ENCODE data around the gene ATP11A. TPM values are rescaled to one million over a fixed set of nuclear protein-coding genes. Genes with fewer than 3 reads are reported as not detected.
"Not testable (repeated sequence)": the region's sequence is repeated elsewhere in the genome, so short reads cannot be mapped to it uniquely, and the experiment has no call there.

ATP11A gene
- total RNA-seq, 2 experiments from 2014 or later, result 24.7 to 25.6 TPM

DNA sequence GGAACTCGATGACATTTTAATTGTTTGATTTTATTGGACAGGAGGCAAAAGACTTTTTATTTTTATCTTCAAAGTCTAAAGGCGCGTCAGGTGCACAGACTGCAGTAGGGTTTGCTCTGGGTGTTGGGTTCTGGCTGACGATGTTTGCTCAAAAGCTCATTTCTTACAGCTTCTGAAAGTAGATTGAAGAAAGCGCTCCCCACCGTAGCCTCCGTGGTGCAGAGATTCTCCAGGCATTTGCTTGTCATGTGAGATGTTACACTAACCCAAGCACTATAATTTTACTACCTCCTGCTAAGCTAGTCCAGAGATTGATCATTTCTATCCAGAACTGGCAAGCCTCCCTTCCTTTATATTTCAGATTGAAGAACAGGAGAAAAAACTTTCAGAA, 14.5 kb upstream of the ATP11A start:
- CTCF ChIA-PET, result no interaction called here
- no peaks in the 10 kb centered on the region for H3K9me3 Mint-ChIP-seq
- H3K27me3 Mint-ChIP-seq (ENCODE audit: low read depth), result no peaks in the 10 kb centered on the region
- intact Hi-C loops (cut with micrococcal nuclease), result no loop called here
- no peak for DNase-seq
- no peaks in the 10 kb centered on the region for H3K36me3 Mint-ChIP-seq (ENCODE audit: low read depth)
- H3K4me3 Mint-ChIP-seq, result no peak overlapping the region
- H3K27ac Mint-ChIP-seq, result no peak overlapping the region
- peaks cover 25% of the 10 kb centered on the region for H3K4me1 Mint-ChIP-seq (ENCODE audit: low read depth)

DNA sequence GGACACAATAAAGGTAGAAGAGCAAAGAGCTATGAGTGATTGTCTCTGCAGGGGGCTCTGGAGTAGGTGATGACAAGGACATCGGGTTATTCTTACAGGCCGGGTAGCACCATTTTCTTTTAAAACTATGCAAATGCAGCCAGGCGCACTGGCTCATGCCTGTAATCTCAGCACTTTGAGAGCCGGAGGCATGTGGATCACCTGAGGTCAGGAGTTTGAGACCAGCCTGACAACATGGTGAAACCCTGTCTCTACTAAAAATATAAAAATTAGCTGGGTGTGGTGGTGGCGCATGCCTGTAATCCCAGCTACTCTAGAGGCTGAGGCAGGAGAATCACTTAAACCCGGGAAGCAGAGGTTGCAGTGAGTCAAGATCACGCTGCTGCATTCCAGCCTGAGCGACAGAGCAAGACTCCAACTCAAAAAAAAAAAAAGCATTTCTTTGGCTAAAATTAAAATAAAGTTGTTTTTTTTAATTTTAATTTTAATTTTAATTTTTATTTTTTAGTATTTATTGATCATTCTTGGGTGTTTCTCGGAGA, 12.3 kb upstream of the ATP11A start:
- H3K36me3 Mint-ChIP-seq (ENCODE audit: low read depth); DNase-seq; intact Hi-C loops (cut with micrococcal nuclease); H3K27ac Mint-ChIP-seq; H3K4me3 Mint-ChIP-seq; H3K9me3 Mint-ChIP-seq; H3K27me3 Mint-ChIP-seq (ENCODE audit: low read depth); CTCF ChIA-PET: not testable (repeated sequence)
- H3K4me1 Mint-ChIP-seq (ENCODE audit: low read depth), result peaks cover 25% of the 10 kb centered on the region

DNA sequence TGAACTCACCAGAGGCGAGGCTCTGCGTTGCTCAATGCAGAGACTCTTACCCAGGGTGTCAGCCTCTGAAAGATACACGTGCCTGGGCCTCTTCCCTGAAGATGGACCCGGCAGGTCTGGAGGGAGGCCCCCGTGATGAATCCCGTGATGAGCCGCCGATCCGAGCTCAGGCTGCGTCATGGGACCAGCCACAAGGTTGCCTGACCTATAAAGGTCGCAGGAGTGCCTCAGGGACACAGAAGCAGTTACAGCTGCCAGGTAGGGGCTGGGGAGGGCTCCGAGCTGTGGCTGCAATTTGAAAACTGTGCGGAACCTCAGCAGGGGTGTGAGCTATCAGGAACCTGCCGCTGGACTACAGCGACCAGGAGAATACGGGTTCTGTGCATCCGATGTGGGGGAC, 10.5 kb upstream of the ATP11A start:
- peaks cover 11% of the 10 kb centered on the region for H3K4me1 Mint-ChIP-seq (ENCODE audit: low read depth)
- DNase-seq, result no peak
- no peaks in the 10 kb centered on the region for H3K9me3 Mint-ChIP-seq
- H3K27ac Mint-ChIP-seq, result no peak overlapping the region
- H3K36me3 Mint-ChIP-seq (ENCODE audit: low read depth), result no peaks in the 10 kb centered on the region
- H3K4me3 Mint-ChIP-seq, result no peak overlapping the region
- intact Hi-C loops (cut with micrococcal nuclease), result no loop called here
- H3K27me3 Mint-ChIP-seq (ENCODE audit: low read depth), result no peaks in the 10 kb centered on the region
- CTCF ChIA-PET, result no interaction called here

DNA sequence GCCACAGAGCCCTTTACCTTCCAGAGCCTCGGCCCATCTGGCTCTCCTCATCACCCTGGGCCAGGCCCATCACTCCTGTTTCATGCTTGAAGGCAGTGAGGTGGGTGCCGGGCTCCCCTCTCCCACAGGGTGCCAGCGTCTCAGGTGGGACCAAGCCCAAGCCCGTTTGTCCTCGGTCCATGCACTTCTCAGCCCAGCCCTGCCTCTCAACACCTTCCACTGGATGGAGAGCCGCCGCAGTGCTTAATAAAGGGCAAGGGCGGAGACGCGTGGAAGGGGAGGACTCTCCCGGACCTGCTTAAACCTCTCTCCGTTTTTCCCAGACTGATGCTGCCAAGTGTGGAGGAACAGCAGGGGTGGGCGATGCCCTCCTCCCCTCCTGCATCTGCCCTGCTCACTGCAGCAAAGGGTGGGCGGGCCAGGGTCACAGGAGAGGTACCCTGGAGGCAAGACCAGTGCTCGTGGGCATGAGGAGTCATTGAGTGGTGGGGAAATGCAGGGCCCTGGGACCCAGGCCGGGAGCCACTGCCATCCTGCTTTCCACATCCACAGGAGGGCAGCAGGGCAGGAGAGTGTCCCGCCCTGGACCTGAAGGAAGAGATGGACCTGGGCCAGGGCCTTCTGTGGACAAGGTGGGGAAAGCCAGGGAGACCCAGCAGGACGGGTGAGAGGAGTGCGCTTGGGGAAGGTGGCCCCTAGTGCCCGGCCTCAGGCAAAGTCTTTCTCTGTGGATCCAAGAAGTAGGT, 9.7 kb upstream of the ATP11A start:
- no peak for DNase-seq
- Mint-ChIP-seq H3K27ac (no peak overlapping the region), H3K9me3 (no peaks in the 10 kb centered on the region), H3K4me3 (no peak overlapping the region), H3K4me1 (ENCODE audit: low read depth) (peaks cover 3% of the 10 kb centered on the region), H3K27me3 (ENCODE audit: low read depth) (no peaks in the 10 kb centered on the region), H3K36me3 (ENCODE audit: low read depth) (no peaks in the 10 kb centered on the region)
- CTCF ChIA-PET, result no interaction called here
- intact Hi-C loops (cut with micrococcal nuclease), result no loop called here

DNA sequence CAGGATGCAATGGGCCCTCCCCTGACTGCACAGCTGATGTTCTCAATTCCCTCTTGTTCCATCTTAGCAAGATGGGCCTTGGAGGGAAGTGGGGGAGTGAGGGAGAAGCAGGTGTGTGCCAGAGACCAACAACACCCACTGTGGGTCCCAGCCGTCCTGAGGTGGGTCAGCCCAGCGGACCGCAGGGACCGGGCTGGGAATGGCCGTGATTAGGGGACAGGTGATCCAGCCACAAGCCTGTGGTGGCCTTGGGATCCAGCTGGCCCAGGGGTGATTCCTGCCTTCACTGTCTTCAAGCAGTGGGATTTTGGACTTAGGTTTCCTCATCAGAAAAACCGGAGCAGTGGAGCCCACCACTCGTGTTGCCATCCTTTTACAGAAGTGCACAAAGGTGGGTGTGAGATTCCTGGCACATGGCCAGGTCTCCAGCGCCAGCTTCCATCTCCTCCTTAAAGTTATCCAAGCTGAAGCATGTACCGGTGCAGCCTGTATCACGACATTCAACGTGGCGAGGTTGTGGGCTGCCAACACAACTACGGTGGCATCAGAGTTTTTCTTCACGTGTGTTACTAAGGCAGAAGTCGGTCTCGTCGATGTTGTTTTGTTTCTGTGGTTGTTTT, 9.0 kb upstream of the ATP11A start:
- Mint-ChIP-seq H3K36me3 (ENCODE audit: low read depth) (no peaks in the 10 kb centered on the region), H3K4me1 (ENCODE audit: low read depth) (no peaks in the 10 kb centered on the region), H3K4me3 (no peak overlapping the region), H3K27ac (no peak overlapping the region), H3K27me3 (ENCODE audit: low read depth) (no peaks in the 10 kb centered on the region), H3K9me3 (no peaks in the 10 kb centered on the region)
- no peak for DNase-seq
- intact Hi-C loops (cut with micrococcal nuclease), result no loop called here
- CTCF ChIA-PET, result no interaction called here

DNA sequence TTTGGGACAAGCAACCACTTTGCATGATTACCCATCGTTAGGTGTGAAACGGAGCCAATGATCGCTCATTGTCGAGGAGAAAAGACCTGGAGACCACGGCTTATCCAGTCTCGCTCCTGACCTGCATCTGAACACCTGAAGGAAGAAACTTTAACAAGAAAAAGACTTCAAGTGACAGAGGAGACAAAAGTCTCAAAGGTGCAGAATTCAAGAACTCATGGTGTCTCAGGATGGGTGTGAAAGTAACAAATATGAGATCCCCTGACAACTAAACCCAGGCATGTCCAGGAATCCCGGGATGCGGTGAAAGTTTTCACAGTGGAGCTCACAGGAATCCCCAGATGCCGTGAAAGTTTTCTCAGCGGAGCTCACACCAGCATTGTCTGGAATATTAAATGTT, 6.3 kb upstream of the ATP11A start:
- Mint-ChIP-seq H3K4me1 (ENCODE audit: low read depth) (peaks cover 5% of the 10 kb centered on the region), H3K9me3 (no peaks in the 10 kb centered on the region), H3K4me3 (no peak overlapping the region), H3K27ac (no peak overlapping the region), H3K27me3 (ENCODE audit: low read depth) (no peaks in the 10 kb centered on the region), H3K36me3 (ENCODE audit: low read depth) (no peaks in the 10 kb centered on the region)
- intact Hi-C loops (cut with micrococcal nuclease), result no loop called here
- no peak for DNase-seq
- CTCF ChIA-PET, result no interaction called here

GRCh38 chr13:112684071-112684845, 5.6 kb upstream of the ATP11A start:
- H3K4me1 Mint-ChIP-seq (ENCODE audit: low read depth), result peaks cover 12% of the 10 kb centered on the region
- intact Hi-C loops (cut with micrococcal nuclease), result no loop called here
- no peaks in the 10 kb centered on the region for H3K9me3 Mint-ChIP-seq
- H3K27me3 Mint-ChIP-seq (ENCODE audit: low read depth), result no peaks in the 10 kb centered on the region
- CTCF ChIA-PET, result interaction anchor here (1.5 kb wide), 1 partner anchor 44 kb away, joined by 6 read pairs; no protein-coding TSS in a partner anchor
- no peak for DNase-seq
- H3K36me3 Mint-ChIP-seq (ENCODE audit: low read depth), result no peaks in the 10 kb centered on the region
- no peak overlapping the region for H3K4me3 Mint-ChIP-seq
- H3K27ac Mint-ChIP-seq, result no peak overlapping the region

DNA sequence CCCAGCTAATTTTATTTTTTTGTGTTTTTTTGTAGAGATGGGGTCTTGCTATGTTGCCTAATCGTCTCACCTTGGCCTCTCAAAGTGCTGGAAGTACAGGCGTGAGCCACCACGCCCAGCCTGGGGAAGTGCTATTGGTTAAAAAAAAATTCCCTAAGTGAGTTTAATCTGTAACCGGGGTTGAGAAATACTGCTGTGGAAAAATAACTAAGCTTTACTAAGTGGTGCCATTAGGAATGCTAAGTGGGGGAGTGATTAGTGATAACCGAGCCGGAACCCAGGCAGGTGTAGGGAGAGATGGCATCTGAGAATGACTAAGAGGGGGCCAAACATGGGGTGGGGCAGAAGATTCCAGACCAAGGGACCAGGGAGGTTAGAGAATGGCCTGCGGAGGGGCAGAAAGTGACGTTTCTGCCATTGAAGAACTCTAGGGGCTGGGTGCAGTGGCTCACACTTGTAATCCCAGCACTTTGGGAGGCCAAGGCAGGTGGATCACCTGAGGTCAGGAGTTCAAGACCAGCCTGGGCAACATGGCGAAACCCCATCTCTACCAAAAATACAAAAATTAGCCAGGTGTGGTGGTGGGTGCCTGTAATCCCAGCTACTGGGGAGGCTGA, 4.5 kb upstream of the ATP11A start:
- H3K4me1 Mint-ChIP-seq (ENCODE audit: low read depth), result peaks cover 12% of the 10 kb centered on the region
- H3K36me3 Mint-ChIP-seq (ENCODE audit: low read depth); H3K27ac Mint-ChIP-seq; DNase-seq; H3K9me3 Mint-ChIP-seq; H3K27me3 Mint-ChIP-seq (ENCODE audit: low read depth); H3K4me3 Mint-ChIP-seq: not testable (repeated sequence)
- CTCF ChIA-PET, result interaction anchor here (1.5 kb wide), 1 partner anchor 45 kb away, joined by 6 read pairs; no protein-coding TSS in a partner anchor
- intact Hi-C loops (cut with micrococcal nuclease), result loop anchor here (5.0 kb wide), 1 partner anchor 522 kb away; the partner anchor contains the start of genes CUL4A and PCID2

DNA sequence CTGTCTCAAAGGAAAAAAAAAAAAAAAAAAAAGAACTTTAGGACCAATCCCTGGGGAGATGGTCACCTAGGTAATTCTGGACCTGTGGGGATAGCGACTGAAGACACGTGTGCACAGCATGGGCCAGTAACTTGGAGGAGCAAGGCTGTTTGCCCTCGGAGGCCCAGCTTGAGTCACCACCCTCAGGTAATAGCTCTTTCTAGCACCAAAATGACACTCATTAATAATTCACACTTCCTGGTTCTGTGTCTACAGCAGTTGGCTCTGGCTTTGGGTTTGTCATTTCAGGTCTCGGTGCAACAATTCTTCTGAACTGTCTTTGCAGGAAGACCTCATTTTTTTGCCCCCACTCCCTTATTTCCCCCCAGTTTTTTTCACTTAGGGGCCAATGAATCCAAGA, 3.9 kb upstream of the ATP11A start:
- Mint-ChIP-seq H3K4me1 (ENCODE audit: low read depth) (peaks cover 12% of the 10 kb centered on the region), H3K27me3 (ENCODE audit: low read depth) (no peaks in the 10 kb centered on the region), H3K9me3 (no peaks in the 10 kb centered on the region), H3K4me3 (no peak overlapping the region), H3K27ac (no peak overlapping the region), H3K36me3 (ENCODE audit: low read depth) (peaks cover 1% of the 10 kb centered on the region)
- DNase-seq, result no peak
- CTCF ChIA-PET, result interaction anchor here (1.5 kb wide), 1 partner anchor 45 kb away, joined by 6 read pairs; no protein-coding TSS in a partner anchor
- intact Hi-C loops (cut with micrococcal nuclease), result loop anchor here (5.0 kb wide), 1 partner anchor 521 kb away; the partner anchor contains the start of genes CUL4A and PCID2

GRCh38 chr13:112686364-112686763, 3.5 kb upstream of the ATP11A start:
- H3K27ac Mint-ChIP-seq, result no peak overlapping the region
- CTCF ChIA-PET, result no interaction called here
- intact Hi-C loops (cut with micrococcal nuclease), result loop anchor here (5.0 kb wide), 1 partner anchor 521 kb away; the partner anchor contains the start of genes CUL4A and PCID2
- H3K4me3 Mint-ChIP-seq, result no peak overlapping the region
- H3K9me3 Mint-ChIP-seq, result no peaks in the 10 kb centered on the region
- peaks cover 1% of the 10 kb centered on the region for H3K36me3 Mint-ChIP-seq (ENCODE audit: low read depth)
- H3K27me3 Mint-ChIP-seq (ENCODE audit: low read depth), result no peaks in the 10 kb centered on the region
- peaks cover 13% of the 10 kb centered on the region for H3K4me1 Mint-ChIP-seq (ENCODE audit: low read depth)
- no peak for DNase-seq

DNA sequence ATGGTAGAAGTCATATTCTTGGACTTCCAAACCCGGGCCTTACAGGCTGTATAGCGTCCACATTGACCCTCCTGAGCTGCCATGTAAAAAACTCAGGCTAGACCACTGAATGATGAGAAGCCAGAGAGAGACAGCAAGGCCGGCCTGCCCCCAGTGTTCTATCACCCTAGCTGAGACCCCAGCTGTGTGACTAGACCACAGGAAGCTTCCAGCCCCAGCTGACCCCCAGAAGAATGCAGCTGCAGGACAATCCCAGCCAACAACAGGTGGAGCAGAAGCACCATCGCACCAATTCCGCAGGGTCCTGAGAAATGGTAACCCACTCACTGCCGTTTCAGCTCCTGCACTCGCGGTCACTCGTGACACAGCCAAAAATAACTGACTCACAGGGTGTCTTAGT, 2.9 kb upstream of the ATP11A start:
- Mint-ChIP-seq H3K4me1 (ENCODE audit: low read depth) (peaks cover 19% of the 10 kb centered on the region), H3K9me3 (no peaks in the 10 kb centered on the region), H3K36me3 (ENCODE audit: low read depth) (peaks cover 1% of the 10 kb centered on the region), H3K27ac (peak overlapping the region; percentile 5), H3K4me3 (no peak overlapping the region), H3K27me3 (ENCODE audit: low read depth) (no peaks in the 10 kb centered on the region)
- intact Hi-C loops (cut with micrococcal nuclease), result loop anchor here (5.0 kb wide), 1 partner anchor 520 kb away; the partner anchor contains the start of genes CUL4A and PCID2
- CTCF ChIA-PET, result no interaction called here
- no peak for DNase-seq
